NOMO-1 treated with dmso at 0.1 percent for 144 hours (cell line): ENCODE data around the gene PITPNM3.

Source experiments
- DNase-seq: peaks from one replicate; lab custom pipeline; 2025; ENCODE audit not compliant: unreplicated experiment; lab: John Stamatoyannopoulos, UW

Gene PITPNM3

DNA sequence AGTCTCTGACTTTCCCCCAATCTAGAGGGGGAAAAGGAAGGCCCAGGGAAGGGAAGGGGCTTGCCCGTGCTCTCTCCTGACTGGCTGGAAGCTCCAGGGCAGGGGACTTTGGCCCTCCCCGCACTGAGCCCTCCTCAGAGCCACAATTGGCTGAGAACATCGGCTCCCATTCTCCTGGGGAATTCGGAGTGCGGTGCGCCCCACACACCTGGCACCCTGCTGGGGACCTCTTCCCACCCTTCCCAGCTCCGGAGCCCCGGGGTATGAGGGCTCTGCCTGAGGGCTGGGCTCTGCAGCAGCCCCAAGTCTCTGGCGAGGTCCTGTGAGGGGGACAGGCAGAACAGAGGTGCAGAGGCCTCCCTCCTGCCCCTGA, 76.1 kb downstream of the PITPNM3 start:
- DNase-seq, result no peak

DNA sequence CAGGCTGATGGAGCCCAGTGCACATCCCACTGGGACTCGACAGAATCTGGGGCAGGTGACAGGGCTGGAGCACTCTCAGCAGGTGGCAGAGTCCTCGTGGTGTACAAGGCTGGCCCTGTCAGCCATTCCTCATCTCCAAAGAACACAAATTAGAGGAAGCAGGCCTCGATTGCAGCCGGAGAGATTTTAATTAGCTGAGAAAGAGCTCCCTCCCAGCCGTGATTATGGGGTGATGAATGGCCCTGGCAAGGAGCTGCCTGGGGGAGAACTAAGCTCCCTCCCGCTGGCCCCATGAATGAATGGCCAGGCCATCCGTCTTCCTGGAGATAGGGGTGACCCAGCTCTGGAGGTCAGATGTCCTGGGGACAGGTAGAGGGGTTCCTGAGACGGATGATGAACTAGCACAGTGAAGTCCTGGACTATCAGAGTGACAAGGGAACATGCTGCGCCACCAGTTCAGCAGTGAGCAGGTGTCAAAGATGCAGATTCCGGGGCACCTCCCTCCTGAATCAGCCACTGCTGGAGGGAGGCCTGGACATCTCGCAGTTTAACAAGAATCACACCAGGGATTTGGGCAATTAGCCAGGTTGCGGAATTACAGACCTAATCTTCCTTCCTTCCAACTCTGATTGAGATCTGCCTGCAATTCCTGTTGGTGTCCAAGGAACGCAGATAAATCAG, 76.6 kb downstream of the PITPNM3 start:
- DNase-seq, result no peak

DNA sequence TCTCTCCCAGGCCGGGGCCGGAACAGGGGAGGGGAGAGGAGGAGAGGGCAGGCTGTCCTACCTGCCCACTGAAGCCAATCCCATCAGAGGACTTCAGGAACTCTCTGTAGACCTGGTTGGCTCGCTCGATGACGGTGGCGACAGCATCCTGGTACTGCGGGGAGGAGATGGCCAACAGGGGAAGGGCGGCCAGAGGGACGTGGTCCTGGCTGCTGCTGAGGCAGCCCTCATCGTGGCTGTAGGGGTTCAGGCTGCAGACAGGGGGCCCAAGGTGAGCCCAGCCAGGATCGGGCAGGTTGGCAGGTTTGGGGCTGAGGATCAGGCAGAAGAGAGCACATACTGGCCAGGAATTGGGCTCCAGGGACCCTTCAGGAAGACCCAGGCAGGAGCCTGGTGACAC, 77.9 kb downstream of the PITPNM3 start:
- DNase-seq, result no peak

DNA sequence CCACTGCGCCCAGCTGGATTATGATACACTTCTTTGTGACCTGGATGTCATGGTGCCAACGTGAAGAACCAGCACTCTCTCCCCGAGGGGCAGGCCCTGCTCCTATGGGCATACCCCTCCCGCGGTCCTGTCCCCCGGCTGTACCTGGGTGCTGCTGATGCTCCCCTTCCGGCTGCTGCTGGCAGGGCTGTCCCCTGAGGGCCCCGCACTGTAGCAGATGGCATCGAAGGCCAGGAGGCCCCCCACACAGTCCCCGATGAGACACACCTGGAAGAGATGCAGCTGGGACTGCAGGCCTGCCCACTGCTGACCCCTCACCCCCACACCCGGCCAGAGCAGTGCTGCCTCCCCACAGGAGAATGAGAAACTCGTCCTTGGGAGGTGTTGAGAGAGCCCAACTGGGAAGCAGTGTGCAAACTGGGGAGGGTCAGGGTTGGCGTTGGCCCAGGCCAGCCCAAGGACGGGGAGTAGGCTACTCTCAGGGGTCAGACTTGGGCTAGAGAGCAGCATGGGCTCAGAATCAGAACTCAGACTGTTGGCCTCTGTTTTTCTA, 78.4 kb downstream of the PITPNM3 start:
- DNase-seq, result no peak

DNA sequence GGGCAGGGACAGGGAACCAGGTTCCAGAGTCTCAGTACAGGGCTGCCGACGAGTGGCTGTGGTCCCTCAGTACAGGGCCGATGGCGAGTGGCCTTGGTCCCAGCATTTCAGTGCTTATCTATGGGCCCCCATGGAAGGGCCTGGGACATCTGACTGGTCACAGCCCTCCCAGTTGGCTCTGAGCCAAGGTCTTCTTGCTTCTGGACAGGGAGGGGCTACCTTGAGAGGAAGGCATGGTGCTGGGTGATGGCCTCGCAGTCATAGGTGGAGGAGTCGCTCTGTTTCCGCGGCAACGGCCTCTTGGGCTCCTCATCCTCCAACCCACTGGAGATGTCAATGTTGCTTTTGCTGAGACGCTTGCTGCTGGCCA, 79.6 kb downstream of the PITPNM3 start:
- no peak for DNase-seq

DNA sequence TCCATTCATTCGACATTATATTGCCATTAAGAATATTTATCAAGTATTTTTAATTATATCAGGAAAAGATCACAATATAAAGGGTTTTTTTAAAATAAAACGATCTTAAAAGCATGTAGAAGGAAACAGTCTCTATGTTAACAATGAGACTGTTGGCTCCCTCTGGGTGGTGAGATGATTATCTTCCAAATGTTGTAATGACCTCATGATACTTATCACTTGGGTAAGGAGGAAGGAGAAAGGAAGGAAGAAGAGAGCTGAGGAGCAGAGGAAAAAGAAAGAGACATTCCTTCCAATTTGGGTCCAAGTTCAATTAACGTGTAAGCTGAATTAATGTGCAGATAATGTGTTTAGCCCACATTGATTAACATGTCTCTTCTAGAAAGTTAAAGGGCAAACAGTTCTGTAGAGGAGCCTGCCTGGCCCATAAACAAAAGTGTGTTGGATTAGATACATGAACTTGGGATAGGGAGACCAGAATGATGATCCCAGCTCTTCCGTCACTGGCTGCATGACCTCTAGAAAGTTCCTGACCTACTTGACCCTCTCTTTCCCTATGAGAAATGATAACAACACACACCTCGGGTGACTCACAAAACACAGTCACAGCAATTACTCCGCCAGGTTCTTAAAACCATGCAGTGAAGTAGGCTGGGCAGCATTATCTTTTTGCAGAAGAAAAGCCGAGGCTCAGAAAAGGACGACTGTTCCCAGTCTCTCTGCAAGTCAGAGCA, 80.1 kb downstream of the PITPNM3 start:
- DNase-seq, result no peak

DNA sequence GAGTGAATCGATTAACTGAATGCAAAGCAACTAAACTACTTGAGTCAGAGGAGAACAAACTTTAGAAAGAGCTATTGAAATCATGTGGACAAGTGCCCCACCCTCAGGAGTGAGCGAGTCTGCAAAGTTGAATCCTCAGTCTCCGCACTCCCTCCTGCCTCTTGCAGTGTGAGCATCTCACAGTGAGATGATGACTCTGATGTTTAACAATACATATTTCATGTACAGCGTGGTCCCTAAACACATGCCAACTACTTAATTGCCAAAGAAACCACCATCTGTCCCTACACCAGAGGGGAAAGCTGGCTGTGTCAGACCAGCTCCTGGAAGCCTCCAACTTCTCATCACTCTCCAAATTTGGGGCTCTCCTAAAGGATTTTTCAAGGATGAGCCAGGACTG, 80.9 kb downstream of the PITPNM3 start:
- DNase-seq, result no peak

DNA sequence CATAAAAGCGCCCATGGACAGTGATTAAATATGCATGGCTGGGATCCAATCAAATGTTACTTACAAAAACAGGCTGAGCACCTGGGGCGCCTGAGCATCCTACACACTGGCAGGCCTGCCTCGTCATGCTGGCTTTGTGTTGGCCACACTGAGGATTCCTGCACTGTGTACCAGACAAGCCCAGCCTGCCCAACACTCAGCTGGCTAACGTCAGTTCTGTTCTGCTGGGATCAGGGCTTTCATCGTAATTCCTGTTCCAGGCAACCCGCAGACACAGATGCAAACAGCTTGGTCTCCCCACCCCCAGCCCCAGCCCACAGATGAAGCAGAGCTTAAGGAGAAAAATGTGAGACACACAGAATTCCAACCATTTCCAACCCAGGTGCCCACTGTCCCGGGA, 81.4 kb downstream of the PITPNM3 start:
- no peak for DNase-seq

DNA sequence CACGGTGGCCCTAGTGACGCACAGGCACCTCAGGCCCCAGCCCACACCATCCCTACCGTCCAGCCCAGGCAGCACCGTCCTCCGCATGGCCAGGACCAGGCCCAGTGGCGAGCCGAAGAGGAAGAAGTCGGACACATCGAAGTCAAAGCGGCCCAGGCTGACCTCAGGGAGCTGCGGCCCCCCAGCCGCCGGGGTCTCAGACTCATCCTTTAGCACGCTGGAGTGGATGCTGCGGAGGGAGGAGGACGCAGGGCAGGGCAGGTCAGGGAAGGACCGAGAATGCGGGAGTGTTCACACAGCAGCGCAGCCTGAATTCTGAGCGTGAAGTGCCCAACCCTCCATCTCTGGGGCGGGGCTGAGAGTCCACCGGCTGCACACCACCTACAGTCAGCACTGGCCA, 82.0 kb downstream of the PITPNM3 start:
- no peak for DNase-seq

DNA sequence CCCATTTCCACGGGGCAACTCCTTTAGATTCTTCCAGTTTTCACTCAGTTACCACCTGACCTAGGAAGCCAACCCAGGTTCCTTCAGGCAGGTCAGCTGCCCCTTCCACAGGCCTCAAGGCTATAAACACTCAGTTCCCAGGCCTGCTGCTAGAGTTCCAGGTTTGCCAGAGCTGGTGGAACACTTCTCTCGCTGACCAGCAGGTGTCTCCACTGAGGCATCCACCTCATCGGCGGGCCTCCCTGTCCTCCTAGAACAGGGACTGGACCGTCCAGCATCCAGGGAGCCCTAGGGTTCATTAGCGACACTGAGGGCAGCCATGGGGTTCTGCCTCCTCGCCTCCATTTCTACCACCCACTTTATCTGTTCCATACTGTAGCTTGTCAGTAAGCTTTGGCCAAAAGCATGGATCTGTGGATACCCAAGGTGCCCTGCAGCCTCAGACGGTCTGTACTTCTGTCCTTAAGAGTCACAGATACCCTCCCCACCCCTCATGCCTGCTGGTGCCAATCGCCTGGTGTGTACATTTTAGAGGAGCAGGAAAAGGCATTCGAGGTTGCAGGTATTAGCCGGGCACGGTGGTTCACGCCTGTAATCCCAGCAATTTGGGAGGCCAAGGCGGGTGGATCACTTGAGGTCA, 83.1 kb downstream of the PITPNM3 start:
- DNase-seq, result no peak

DNA sequence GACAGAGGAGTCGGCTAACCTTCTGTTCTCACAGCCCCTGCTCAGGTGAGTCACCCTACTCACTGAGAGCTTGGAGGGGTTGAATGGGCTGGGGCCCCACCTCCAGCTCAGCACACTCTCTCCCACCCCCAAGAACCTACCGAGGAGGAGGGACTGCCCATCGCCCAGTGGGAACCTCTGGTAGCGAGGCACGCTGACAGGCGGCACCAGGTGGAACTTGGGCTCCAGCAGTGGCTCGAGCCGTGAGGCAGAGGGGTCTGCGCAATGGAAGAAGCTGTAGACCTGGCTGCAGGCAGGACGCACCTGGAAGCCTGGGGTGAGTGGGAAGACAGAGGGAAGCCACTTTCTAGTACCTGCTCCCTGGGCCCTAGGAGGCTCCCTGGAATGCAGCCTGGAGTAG, 83.8 kb downstream of the PITPNM3 start:
- DNase-seq, result no peak

DNA sequence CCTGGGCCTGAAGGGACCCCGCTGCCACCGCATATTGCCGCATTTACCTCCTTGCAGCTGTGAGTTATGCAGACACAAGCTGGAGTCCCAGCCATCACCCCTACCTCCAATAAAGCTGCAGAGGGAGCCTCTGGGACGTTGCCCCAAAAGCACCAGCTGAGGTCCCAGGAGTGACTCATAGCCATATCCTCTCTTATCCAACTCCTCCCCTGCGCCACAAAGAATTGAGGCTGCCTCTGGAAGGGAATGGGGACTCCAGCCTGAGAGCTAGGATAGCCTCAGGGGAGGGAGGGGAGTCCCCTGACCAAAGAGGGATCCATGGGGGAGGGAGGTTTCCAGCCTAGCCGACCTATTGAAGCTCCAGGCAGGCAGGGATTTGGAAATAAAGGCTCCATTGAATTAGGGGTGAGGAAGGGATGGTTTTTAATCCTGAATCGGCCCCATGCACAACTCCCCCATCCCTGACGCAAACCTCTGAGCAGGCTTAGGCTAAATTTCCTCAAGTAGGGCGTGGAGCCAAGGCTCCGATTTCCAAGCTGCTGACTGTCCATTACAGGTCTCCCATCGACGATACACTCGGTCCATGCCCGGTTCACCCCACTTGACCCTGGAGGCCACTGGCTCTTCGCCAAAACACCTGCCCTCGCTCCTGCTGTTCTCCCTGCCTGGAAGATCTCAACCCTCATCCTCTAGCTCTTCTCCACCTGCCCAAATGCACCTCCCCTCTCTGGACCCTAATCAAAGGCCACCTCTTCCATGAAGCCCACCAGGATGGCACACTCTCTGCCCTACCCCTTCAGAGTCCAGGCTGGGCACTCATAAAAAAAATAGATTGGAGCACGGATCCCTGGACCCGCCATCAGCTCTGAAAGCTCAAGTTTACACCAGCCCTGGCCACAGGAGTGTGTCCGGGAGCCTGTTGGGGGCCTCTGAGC, 84.6 kb downstream of the PITPNM3 start:
- DNase-seq, result no peak

DNA sequence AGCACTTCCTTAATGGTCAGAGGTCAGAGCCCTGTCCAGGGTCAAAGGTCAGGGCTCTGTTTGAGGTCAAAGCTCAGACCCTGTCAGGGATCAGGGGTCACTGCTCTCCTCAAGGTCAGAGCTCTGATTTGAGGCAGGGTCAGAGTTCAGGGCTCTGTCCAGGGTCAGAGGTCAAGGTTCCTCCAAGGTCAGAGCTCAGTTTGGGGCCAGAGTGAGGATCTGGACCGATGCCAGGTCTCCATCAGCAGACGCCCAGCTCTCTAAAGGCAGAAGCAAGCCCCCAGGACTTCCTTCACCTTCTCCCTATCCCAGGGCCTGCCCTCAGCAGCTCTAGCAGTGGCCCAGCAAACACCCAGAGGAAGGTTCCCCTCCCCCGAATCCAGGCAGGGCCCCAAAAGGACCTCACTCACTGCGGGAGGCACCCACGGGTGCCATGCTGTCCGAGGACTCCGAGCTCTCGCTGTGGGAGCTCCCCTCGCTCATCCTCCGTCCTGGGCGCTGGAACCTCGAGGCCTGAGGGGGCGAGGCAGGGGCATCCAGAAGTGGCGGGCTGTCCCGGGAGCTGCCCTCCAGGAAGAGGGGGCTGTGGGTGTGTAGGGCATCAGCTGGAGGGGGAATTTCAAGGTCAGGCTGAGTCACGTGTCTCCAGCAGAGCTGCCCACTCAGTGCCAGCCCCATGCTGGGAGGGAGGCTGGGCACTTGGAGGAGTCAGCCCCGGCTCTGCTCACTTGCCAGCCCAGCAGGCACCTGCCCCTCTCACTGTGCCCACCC, 85.4 kb downstream of the PITPNM3 start:
- no peak for DNase-seq

DNA sequence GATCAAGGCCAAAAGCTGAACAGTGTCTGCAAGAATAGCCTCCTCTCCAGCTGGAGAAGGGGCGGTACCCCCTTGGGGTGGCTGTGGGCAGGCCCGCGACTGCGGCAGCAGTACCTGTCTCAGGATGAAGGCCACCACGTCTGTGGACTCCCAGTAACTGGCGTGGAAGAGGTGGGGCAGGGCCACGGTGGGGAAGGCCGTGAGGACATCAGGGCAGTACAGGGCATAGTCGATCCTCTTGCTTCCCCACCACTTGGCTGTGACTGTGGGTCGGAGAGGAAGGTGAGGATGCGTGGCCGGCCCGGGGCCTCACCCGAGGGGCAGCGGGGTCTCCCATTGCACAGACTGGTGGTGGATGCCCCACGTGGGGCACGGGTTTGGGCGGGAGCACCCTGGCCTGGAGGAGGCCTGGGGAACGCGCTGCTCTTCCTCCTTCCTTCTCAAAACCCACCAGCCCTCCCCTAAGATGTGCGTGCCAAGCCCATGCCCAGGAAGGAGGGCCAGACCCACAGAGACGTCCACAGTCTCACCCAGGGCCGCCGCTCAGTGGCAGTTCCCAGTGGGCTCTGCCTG, 86.1 kb downstream of the PITPNM3 start:
- no peak for DNase-seq

DNA sequence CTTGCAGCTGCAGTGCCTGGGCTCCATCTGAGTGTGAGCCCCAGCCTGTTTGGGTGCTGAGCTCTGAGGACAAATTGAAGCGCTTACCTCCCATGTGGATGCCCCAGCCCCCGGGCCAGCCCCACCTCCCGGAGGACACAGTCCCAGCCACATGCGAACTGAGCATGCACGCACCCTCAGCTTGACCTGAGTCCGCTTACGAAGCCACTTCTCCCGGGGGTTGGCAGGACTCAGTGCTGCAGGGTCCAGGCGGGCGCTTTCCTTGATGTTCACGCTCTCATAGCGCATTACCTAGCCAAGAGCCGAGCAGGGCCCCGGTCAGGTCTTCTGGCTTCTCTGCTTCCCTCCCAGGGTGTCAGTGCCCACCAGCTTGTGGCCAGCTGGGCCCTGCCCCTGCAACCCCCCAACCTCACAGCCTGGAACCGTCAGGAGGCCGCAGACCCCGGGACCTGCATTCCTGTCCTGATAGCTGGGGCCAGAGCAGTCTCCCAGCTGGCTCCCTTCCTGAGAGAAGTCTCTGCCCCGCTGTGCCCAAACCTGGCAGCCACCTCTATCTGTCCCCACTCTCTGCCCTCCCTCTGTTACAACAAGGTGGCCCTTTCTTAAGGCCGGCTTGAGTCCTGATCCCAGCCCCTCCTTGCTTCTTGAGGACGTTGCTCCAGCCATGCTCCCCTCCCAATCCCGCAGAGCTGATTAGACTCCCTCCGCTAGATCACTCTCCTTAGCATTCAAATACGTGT, 88.1 kb downstream of the PITPNM3 start:
- no peak for DNase-seq

DNA sequence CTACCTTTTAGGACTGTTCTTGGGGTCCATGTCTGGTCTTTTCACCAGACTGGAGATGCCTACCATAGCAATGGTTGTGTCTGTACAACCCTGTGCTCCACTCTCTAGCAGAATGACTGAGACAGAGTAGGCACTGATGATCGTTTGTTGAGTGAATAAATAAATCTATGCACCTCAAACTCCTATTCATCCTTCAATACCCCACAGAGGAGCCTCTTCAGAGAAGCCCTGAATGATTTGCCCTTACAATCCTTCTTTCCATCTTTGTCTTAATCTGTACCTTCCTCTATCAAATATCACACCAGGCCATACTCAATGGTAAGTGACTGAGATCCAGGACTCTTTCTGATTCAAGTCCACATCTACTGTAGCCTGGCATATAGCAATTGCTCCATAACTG, 88.8 kb downstream of the PITPNM3 start:
- DNase-seq, result no peak

DNA sequence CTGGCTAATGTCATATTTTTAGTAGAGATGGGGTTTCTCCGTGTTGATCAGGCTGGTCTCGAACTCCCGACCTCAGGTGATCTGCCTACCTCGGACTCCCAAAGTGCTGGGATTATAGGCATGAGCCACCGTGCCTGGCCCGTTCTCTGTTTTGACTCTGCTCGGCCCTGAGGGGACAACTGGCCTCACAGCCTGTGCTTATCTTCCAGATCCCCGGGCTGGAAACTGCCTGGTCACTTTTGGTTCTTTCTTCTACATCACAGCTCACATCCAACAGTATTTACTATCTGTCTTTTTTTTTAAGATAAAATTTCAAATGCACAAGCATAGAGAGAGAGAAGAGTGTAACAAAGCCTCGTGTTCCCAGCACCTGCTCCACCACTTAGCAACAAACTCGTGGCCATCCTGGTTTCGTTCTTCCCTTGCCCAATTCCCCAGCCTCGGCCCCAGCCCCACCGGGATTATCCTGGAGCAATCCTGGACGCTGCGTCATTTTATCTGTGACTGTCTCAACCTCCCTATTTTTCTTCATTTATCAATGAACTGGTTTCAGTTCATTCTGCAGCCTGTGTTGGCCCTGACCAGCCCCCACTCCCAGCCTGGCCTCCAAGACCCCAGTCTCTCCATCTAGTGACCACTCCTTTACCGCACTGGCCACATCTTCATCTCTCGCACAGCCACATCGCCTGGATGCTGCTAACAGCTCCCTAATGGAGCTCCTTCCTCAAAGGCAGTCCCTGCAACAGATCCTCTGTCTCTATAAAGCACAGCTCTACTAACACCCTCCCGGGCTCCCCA, 91.0 kb downstream of the PITPNM3 start:
- DNase-seq, result no peak

DNA sequence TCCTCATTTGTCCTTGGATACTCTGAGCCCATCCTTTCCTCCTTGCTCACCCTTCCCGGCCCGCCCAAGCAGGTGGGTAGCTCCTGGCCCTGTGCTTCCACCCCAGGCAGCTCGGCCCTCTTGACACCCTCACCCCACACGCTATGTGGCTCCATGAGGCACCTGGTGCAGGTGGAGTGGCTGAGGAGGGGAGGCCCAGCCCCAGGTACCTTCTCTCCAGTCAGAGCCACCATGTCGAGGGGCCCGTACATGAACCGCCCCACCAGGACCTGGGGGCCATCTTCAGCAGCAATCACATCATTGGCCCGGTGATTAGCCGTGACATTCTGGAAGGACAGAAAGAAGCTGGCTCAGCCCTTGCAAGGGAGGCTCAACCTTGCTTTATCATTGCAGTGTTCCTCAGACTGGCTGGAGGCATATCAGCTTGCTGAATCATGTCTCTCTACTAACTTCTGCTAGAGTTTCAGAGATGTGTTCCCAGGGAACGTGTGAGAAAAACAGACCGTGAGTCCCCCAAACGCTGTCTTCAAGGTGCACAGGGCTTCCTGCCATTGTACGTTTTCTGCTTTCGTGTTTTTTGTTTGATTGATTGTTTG, 91.8 kb downstream of the PITPNM3 start:
- no peak for DNase-seq
